GM18870 (cell line): Measurements from ENCODE around the gene OOSP4A.

Experiments
- ATAC-seq: cut with Tn5 transposase; IDR thresholded peaks from one replicate; pipeline ENCODE4 v1.9.1; 2021; ENCODE audit warnings: moderate library complexity; ENCODE audit not compliant: unreplicated experiment

OOSP4A gene

DNA sequence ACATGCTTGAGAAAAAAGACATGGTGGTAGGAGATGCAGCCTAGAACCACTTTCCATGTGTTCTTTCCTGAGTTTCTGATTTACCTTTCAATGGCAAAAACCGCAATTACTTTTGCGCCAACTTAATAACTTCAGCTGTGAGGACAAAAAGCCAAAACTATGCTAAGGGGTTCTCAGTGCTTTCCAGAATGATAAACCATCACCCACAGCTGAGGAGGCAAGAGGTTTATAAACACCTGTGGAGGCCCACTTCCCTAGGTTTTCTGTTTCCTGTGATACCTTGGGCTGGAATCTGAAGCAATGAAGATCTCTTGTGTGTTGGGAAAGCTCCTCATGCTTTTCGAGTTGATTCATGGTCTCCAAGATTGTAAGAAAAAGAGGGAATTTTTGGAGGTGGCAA, at the start of gene OOSP4A:
Gene OOSP4A, plus strand, starts transcription at position 301 of the 400 bp plus-strand sequence. Its CDS starts 0 bp downstream, at position 301.
- no peak for ATAC-seq

DNA sequence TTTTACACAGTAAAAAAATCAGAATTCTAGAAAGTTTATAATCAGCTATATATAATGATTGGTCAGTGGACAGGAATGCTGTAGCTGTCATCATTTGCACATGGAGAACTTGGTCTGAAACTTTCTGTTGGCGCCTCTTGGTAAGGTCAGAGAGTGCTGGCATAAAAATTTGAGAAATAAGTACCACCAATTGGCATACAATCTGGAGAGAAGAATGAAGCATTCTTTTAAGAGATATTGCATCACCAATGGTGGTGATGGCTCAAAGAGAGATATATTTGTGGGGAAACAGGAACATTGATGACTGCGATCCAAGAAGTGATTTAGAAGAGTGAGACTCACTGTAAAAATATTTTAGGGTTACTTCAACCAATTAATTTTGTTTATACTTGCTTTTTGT, 45.4 kb upstream of the OOSP4A start:
- ATAC-seq: no peak

DNA sequence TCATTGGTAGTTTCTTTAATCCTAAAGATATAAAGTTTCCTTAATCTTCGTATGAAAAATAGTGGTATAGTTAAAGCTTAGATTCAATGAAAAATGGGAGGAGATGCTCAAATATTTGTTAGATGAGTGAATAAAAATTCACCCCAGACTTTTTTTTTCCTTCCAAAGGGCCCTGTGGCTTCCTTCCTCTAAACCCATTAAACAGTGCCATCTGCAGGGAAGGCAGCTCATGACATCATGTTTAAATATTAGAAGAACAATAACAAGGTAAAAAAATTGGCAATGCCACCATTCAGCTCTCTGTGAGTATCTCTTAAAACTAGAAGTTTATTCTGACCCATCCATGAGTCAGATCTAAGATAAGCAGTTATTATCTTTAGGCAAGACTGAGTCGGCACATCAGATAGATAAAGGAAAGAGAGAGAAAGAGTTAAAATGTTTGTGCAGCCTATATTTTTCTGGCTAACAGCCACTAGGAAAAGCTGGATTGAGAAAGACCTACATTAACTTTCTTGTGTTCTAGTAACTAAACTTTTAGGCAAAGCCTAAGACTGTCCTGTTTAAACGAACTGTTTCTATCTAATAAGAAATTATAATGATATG, 44.7 kb upstream of the OOSP4A start:
- no peak for ATAC-seq

DNA sequence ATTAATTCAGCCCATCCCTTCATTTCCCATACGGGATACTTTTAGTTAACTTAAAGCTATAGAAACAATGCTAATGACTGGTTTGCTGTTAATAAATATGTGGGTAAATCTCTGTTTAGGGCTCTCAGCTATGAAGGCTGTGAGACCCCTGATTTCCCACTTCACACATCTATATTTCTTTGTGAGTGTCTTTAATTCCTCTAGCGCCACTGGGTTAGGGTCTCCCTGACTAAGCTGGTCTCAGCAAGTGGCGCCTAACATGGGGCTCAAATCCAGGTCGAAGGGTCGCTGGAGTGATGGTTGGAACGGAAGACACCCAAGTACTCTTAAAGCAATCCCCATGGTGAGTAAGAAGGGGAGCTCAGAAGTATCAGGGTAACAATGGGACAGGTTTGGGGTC, 40.0 kb upstream of the OOSP4A start:
- ATAC-seq: no peak

DNA sequence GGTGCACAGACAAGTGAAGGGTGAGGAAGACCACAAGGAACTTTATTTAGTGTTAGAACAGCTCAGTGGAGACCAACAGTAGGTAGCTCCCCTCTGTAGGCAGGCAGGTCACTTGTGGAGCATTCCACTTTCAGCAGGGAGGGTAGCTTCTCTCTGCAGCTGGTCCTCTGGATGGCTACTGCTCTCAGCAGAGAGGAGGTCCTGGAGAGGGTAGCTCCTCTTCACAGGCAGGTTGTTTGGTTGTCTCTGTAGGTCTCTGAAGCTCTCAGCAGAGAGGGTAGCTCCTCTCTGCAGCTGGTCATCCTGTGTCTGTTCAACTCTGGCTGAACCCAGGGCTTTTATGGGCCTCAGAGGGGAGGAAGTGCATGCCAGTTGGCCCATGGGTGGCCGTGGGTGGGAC, 32.1 kb upstream of the OOSP4A start:
- no peak for ATAC-seq

DNA sequence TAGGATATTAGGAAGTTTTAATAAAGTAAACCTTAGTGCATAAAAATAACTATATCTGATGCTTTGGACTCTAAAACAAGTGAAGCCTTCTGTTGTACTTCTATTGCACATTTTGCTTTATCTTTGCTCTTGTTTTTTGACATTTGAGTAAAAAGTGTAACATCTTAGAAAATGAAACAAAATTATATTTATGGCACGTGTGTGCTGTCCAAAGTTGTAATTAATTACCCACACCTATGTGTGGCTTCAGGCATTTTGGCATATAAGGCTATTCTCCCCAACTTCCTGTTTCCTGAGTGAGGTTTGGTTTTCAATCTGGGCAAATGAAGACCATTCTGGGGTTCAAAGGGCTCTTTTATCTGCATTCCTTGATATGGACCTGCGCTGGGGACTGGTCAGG, 25.7 kb upstream of the OOSP4A start, which contains the start of gene OOSP1:
Gene OOSP1, plus strand, starts transcription at position 301 of the 400 bp plus-strand sequence. Its CDS starts 23 bp downstream, at position 324.
- ATAC-seq: no peak

DNA sequence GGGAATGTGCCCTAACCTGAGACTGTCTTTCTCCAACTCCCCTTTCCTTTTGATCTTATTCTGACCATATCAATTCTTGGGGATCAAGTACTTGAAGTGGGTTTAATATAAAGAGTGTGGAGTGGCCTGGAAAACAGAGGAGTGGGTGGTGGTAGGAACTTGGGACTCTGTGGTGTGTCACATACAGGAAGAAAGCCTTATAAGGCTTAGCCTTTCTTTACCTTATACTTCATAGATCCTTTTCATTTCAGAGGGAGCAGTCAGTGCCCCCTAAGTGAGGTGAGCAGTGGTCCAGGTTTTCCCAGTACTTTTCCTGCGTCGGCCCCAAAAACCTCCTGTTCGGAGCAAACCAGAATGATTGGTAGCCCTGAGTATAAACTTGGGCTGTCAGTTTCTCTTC, 25.1 kb upstream of the OOSP4A start:
- ATAC-seq: no peak

DNA sequence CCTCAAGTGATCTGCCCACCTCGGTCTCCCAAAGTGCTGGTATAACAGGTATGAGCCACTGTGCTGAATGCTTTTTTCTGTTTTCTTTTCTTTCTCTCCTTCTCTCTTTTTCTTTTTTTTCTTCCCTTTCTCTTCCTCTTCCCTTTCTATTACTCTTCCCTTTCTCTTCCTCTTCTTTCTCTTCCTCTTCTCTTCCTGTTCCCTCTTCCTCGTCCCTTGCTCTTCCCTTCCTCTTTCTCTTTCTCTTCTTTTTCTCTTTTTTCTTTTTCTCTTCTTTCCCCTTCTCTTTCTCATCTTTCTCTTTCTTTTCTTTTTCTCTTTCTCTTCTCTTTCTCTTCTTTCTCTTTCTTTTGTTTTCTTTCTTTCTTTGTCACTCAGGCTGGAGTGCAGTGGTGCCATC, 24.4 kb upstream of the OOSP4A start:
- no peak for ATAC-seq

DNA sequence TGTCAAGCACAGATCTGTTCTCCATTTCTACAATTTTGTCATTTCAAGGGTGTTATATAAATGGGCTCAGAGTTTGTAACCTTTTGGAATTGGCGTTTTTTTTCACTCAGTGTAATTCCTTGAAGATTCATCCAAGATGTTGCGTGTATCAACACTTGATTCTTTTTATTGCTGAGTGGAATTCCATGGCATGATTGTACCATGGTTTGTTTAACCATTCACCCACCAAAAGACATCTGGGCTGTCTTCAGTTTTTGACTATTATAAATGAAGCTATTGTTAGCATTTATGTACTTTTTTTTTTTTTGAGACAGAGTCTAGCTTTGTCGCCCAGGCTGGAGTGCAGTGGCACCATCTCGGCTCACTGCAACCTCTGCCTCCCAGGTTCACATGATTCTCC, 22.7 kb upstream of the OOSP4A start:
- ATAC-seq: no peak

DNA sequence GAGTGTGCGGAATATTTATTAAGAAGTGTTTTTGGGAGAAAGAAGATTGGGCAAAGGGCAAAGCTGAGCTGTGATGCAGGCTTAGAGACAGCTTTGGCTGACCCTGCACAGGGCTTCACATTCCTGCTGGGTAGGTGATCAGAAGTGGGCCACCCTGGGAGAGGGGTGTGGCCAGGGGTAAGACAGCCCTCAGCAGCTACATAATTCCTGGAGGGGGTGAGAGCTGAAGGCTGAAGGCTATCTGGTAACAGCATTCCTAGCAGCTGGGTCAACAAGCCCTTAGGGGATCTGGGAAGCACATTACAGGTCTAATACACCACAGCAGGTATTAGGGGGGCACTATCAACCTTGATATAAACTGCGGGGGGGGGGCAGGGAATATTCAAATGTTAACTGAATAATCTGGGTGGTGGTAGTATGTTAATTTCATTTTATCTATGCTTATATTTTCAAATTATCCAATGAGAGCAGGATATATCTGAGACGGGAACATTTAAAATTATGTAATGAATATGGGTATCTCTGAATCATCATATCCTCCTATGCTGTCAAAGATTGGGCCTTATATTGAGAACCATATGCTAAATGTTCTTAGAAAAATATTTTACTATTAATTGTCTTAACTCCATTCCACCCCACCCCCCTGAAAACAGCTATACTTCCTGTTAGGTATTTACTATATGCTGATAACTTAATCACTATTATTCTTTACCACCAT, 19.7 kb upstream of the OOSP4A start:
- ATAC-seq: no peak

DNA sequence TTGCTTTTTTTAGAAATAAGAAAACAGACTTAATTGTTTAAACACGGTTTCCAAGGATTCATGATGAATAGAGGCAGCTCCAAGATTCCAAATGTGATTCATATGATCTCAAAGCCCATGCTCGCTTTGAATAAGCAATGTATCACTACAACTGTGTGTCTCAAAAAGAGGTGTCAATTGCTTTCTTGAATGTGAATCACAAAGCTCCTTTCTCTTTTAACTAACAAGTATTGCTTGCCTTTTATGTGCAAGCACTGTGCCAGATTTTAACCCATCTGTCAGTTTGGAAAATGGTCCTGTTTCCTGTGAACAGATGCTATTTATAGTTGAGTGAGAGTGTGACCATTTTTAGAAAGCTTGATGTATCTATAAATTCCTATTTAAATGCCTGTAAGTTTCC, 19.1 kb upstream of the OOSP4A start:
- no peak for ATAC-seq

DNA sequence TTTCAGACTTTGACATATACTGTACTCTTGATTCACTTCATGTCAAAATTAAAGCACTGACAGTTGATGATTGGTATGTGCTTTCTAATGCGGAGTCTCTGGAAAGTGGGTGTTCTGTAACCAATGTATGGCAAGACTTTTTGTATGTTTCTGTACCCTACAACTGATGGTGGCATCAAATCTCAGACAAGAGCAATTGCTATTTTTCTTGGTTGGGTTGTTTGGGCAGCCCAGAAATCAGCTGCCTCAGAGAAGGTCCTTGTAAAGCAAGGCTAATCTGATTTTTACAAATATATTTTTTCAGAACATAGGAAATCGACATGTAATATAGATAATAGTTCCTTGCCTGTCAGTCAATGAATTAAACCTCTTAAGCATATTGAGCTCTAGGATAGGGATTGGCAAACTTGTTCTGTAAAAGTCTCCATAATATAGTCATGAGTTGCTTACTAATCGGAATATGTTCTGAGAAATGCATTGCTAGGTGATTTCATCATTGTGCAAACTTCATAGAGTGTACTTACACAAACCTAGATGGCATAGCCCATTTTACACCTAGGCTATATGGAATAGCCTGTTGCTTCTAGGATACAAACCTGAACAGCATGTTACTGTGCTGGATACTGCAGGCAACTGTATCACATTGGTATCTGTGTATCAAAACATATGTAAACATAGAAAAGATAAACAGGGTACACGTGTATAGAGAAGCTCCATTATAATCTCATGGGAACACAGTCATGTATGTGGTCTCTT, 10.2 kb upstream of the OOSP4A start:
- ATAC-seq: no peak

DNA sequence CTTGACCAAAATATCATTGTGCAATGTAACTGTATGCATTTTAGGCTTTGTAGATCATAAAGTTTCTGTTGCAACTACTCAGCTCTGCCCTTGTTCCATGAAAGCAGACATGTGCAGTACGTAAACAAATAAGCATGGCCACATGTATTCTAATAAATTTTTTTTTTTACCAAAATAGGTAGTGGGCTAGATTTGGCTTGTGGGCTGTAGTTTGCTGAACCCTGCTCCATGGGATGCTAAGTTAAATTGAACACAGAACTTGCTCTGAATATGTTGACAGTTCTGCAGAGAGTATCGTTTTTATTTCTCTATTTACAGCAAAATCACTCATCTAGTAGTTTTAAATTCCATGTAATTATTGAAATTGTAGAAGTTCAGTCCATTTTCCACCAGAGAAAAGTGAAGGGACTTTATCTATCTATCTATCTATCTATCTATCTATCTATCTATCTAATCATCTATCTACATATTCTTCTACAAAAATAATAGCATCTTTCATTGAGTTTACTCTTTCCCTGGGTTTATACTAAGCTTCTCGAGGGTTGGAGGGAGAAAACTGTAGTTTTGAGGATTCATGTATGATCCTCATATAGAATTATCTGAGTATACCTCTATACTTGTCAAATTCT, 9.5 kb upstream of the OOSP4A start:
- no peak for ATAC-seq

DNA sequence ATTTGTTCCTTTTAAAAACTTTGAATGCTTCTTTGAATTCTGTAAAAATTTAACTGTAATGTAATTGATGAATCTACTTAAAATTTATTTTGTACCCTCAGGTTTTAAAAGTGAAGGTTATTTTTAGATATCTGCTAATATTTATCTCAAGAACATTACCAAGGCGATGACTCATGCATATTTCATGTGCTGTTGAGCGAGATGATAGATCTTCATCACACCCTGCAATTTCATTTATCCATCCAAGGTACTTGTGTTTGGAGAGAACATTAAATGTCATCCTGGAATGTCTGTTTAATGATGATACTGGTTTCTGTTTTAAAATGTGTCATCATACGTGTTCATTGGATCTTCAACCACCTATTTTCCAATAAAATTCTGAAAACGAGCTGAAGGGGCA, 6.7 kb upstream of the OOSP4A start:
- ATAC-seq: no peak

DNA sequence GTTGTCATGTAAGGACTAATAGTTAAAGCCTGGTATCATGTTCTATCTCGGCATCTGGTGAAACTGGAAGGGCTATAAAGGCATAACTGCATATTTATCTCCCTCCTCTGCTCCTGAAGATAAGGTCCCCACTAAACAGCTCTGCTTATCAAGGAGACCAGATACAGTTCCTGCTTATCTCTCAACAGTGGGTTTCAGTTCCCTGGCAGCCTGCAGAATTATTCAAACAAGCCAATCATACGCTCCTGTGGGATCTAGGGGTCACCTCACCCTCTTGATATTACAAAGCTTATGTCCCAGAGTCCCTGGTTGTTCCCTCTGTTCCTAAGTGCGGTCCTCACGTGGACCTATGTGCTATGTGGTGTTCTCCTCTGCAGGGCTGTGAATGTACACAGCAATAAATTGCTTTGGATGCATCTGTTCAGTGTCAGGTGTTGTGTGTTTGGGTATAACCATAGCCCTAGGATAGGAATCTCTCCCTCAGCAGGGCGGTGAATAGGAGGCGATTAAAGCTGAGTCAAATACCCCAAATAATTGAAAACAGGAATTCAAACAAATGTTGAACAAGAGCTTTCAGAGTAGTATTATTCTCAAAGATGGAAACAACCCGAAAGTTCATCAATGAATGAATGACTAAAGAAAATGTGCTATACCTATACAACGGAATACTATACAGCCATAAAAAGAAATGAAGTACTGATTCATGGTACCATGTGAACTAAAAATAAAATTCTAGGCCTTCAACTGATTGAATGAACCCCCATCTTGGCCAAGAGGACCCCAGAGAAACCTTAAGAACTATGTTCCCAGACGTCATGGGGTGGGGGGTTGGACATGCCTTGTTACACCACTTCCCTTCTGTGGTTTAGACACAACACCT, 3.1 kb upstream of the OOSP4A start:
- no peak for ATAC-seq

DNA sequence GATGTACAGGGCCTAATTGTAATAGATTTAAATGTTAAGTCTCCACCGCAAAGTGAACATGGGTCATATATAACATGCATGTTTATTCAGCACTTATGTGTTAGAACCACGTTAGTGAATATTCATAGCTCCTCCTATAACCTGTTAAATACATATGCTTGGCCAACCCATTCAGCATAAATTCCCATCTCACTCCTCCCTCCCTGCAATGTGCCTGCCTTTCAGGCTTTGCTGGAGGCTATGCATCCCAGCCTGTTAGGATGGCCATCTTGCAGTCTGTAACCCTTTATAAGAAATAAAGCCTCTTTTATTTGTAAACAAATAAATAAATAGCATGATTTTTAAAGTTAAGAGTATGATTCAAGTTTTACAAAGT, 1.7 kb upstream of the OOSP4A start:
- no peak for ATAC-seq

DNA sequence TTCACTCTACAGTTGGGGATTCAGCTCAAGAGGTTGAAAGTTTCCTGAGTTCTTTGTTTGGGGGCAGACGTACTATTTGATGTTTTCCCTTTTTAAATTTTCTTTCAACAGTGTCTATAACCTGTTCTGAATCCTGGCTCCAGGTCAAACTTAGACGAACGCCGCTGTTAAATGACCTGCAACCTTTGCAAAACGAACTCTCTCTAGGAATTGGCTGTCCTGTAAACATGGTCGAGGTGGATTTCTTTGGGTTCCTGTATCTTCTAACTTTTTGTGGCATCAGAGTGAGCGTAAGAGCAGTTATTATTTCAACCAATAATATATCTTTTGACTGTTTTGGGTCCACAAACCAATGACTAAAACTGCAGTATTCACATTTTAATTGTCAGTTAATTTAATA, 1.6 kb downstream of the OOSP4A start:
- ATAC-seq: no peak

DNA sequence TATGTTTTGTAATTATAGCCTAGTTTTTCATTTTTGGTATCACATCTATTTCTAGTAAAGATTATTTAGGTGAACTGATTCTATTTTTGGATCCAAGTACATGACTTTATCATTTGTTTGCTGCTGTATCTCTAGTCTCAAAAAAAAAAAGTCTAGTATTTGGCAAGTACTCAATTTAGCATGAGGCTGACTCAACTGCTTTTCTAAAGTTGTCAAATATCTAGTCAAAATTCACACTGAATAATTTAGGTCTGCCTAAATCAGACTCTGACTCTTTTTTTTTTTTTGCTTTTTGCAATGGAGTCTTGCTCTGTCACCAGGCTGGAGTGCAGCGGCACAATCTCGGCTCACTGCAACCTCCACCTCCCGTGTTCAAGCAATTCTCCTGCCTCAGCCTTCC, 2.4 kb downstream of the OOSP4A start:
- no peak for ATAC-seq

DNA sequence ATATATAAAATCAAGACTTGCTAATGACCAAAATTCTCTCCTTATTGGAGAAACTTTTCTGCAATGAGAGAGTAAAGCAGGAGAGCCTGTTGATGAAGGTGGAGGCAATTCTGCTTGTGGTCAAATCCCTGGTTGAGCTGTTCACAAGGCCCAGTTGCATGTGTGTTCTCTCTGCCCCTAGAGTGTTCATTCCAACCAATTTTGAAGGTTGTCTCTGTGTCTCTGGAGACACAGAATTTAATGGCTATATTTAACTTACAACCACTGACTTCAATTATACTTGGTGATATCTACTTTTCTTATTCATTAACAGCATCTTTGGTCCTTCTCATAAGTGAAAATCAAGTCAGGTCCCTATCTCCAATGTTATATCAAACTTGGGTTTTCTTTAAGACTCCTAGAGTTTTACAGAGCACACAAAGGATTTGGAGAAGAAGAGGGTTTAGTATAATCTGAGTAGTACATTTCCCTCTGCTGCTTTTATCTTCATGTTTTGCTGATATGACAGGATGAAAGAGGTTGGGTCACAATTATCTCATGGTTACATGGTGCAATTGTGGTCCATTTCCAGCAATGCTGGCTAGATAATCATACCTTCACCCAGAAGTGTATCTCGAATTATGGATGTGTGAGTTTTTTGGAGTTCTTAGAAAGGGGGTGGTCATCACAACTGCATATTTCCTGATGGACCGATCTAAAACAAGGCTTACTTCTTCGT, 4.0 kb downstream of the OOSP4A start:
- no peak for ATAC-seq

DNA sequence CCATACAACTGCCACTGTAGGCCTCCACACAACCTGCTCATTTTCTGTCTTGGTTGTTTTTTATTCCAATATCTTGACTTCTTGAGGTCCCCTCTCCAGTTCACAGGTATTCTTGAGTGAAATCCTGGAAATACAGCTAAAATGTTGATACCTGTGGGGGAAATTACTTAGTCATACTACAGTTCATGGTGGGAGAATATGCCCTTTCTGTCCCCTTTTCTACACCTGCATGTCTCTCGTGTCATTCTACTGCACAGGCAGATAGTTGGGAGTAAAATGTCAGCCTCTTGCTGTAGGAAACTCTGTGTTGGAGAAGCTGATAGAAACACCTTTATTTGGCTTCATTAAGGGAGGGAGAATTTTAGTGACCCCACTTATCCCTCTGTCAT, 4.6 kb downstream of the OOSP4A start:
- ATAC-seq: no peak
